ENCODE results near the gene MTLN. TPM values are rescaled to one million over a fixed set of nuclear protein-coding genes. Genes with fewer than 3 reads are reported as not detected.
"Not testable (repeated sequence)": the region's sequence is repeated elsewhere in the genome, so short reads cannot be mapped to it uniquely, and the experiment has no call there.

MTLN gene
- total RNA-seq, 2 donors from 2014 or later, result 102 to 108 TPM

DNA sequence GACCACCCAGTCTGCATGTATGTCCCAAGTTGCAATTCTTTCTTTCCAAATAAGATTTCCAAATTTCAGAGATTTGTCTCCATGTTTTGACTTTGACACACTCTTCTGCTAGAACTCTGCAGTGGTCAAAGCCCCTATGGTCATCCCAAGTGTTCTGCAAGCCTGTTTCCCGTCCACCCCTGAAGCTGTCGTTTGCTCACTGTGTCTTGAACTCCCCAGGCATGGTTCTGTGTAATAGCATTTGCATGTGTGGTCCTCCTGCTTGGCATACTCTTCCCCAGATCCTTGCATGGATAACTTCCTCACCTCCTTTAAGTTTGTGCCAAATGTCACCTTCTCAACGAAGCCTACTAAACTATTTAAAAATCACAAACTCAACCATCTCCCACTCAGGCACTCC lies 3.9 kb upstream of the MTLN start:
- H3K4me3 ChIP-seq, result no peak overlapping the region
- intact Hi-C loops (cut with DNase I), result no loop called here
- no peaks in the 10 kb centered on the region for H3K36me3 ChIP-seq
- 50% methylated on average over 3 of the region's 3 CpGs for WGBS
- DNase-seq (ENCODE audit: low spot score), result no peak
- no peaks in the 10 kb centered on the region for H3K27me3 ChIP-seq (replicated peaks; ENCODE audit: insufficient read depth)
- no peak for TF ChIP-seq POLR2AphosphoS5 (IDR thresholded peaks at IDR 0.05)
- TF ChIP-seq POLR2A (IDR thresholded peaks at IDR 0.05), result no peak
- TF ChIP-seq, protein P1, sequence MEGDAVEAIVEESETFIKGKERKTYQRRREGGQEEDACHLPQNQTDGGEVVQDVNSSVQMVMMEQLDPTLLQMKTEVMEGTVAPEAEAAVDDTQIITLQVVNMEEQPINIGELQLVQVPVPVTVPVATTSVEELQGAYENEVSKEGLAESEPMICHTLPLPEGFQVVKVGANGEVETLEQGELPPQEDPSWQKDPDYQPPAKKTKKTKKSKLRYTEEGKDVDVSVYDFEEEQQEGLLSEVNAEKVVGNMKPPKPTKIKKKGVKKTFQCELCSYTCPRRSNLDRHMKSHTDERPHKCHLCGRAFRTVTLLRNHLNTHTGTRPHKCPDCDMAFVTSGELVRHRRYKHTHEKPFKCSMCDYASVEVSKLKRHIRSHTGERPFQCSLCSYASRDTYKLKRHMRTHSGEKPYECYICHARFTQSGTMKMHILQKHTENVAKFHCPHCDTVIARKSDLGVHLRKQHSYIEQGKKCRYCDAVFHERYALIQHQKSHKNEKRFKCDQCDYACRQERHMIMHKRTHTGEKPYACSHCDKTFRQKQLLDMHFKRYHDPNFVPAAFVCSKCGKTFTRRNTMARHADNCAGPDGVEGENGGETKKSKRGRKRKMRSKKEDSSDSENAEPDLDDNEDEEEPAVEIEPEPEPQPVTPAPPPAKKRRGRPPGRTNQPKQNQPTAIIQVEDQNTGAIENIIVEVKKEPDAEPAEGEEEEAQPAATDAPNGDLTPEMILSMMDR (IDR thresholded peaks at IDR 0.05), result no peak
- no peak overlapping the region for H3K27ac ChIP-seq
- H3K4me1 ChIP-seq (replicated peaks), result no peaks in the 10 kb centered on the region
- no peaks in the 10 kb centered on the region for H3K9me3 ChIP-seq

DNA sequence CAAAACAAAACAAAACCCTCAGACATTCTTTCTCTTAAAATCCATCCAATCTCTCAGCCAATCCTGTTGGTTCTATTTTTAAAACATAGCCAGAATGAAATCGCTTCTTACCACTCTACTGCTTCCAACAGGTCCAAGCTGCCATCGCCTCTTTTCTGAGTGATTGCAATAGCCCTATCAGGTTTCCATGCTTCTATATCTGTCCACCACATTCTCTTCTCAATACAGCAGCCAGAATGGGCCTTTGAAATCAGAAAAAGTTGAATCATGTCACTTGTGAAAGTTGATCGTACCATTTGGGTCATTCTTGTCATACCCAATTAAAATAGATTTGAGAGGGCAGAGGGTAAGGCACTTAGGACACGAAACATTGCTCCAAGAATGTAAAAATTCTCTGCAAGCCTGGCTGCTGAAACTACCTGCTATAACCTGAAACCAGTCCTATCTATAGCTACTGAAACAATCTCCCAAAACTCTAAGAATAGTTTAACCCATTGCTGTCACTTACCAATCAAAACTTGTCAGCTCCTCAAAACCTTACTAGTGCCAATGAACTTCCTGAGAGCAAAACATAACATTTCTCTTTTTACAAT lies 3.3 kb upstream of the MTLN start:
- DNase-seq (ENCODE audit: low spot score), result no peak
- Histone ChIP-seq H3K36me3 (no peaks in the 10 kb centered on the region), H3K9me3 (no peaks in the 10 kb centered on the region), H3K4me1 (replicated peaks) (no peaks in the 10 kb centered on the region), H3K27ac (no peak overlapping the region), H3K4me3 (no peak overlapping the region), H3K27me3 (replicated peaks; ENCODE audit: insufficient read depth) (no peaks in the 10 kb centered on the region)
- WGBS, result 79% methylated on average over 4 of the region's 4 CpGs
- intact Hi-C loops (cut with DNase I), result no loop called here
- TF ChIP-seq POLR2AphosphoS5 (IDR thresholded peaks at IDR 0.05) (no peak), POLR2A (IDR thresholded peaks at IDR 0.05) (no peak)
- TF ChIP-seq, protein P1 (IDR thresholded peaks at IDR 0.05), result no peak

GRCh38 chr2:110215091-110215490 lies 2.7 kb upstream of the MTLN start:
- WGBS, result 82% methylated on average over 2 of the region's 2 CpGs
- DNase-seq (ENCODE audit: low spot score), result no peak
- Histone ChIP-seq H3K27me3 (replicated peaks; ENCODE audit: insufficient read depth) (no peaks in the 10 kb centered on the region), H3K9me3 (no peaks in the 10 kb centered on the region), H3K27ac (no peak overlapping the region), H3K4me1 (replicated peaks) (no peaks in the 10 kb centered on the region), H3K36me3 (no peaks in the 10 kb centered on the region), H3K4me3 (no peak overlapping the region)
- intact Hi-C loops (cut with DNase I), result no loop called here
- TF ChIP-seq, protein P1 (IDR thresholded peaks at IDR 0.05), result no peak

- WGBS, result 81% methylated on average over 3 of the region's 3 CpGs
- DNase-seq (ENCODE audit: low spot score); H3K4me3 ChIP-seq; H3K27me3 ChIP-seq (replicated peaks; ENCODE audit: insufficient read depth); H3K4me1 ChIP-seq (replicated peaks); H3K36me3 ChIP-seq; H3K9me3 ChIP-seq; intact Hi-C loops (cut with DNase I); H3K27ac ChIP-seq: not testable (repeated sequence)
Measured at GRCh38 chr2:110213522-110213921, 1.2 kb upstream of the MTLN start.

GRCh38 chr2:110205660-110206455 lies 6.5 kb downstream of the MTLN start:
- DNase-seq (ENCODE audit: low spot score), result no peak
- intact Hi-C loops (cut with DNase I), result no loop called here
- Histone ChIP-seq H3K27me3 (replicated peaks; ENCODE audit: insufficient read depth) (no peaks in the 10 kb centered on the region), H3K4me1 (replicated peaks) (no peaks in the 10 kb centered on the region), H3K9me3 (no peaks in the 10 kb centered on the region), H3K27ac (no peak overlapping the region), H3K4me3 (no peak overlapping the region), H3K36me3 (no peaks in the 10 kb centered on the region)
- WGBS, result 62% methylated on average over 3 of the region's 3 CpGs
- no peak for TF ChIP-seq POLR2AphosphoS5 (IDR thresholded peaks at IDR 0.05)
- TF ChIP-seq, protein P1 (IDR thresholded peaks at IDR 0.05), result no peak
- TF ChIP-seq POLR2A (IDR thresholded peaks at IDR 0.05), result no peak

All from prostate gland (tissue), 2 donors.